Activated CD8-positive, alpha-beta memory T cell treated with anti-CD3 and anti-CD28 coated beads, Interleukin-2, amount 10 ng/mL, durations not matched to agents 7 days and 5 days (primary cell): ENCODE measurements around the gene HENMT1. TPM values are rescaled to one million over a fixed set of nuclear protein-coding genes. Genes with fewer than 3 reads are reported as not detected.

Source experiments
- ATAC-seq: fragments of 150-1000 bp; cut with Tn5 transposase; one replicate; pipeline ENCODE4 v1.10.0; 2021; ENCODE audit warnings: moderate library complexity
- CTCF ChIA-PET: fragments of 350-600 bp; sonication (Branson Sonifier 250); formaldehyde crosslinking; loops from one replicate; lab custom pipeline; 2021; ENCODE audit warnings: antibody characterized with exemption; lab: Charles Lee
- DNase-seq: peaks from one replicate; pipeline ENCODE4 v3.0.0-alpha.2; 2020
- H3K27ac Mint-ChIP-seq: one replicate; pipeline ENCODE4 v1.8.0; 2021; ENCODE audit warnings: mild to moderate bottlenecking, mixed read lengths
- H3K27me3 Mint-ChIP-seq: one replicate; pipeline ENCODE4 v1.8.0; 2021; ENCODE audit warnings: mixed read lengths
- H3K36me3 Mint-ChIP-seq: one replicate; pipeline ENCODE4 v1.8.0; 2021; ENCODE audit warnings: mild to moderate bottlenecking, mixed read lengths
- H3K4me1 Mint-ChIP-seq: one replicate; pipeline ENCODE4 v1.8.0; 2021; ENCODE audit warnings: mixed read lengths
- H3K4me3 Mint-ChIP-seq: one replicate; pipeline ENCODE4 v1.8.0; 2021; ENCODE audit warnings: mild to moderate bottlenecking, moderate library complexity, mixed read lengths
- H3K9me3 Mint-ChIP-seq: one replicate; pipeline ENCODE4 v1.8.0; 2022; ENCODE audit warnings: low read depth, mixed read lengths
- total RNA-seq, 2 experiments: library from RNA; stranded (reverse); gene quantifications; one replicate each; pipeline ENCODE4 v1.2.3, GENCODE V29; 2021

HENMT1 gene
- total RNA-seq, 2 experiments from 2014 or later: 34.1 to 36.0 TPM

DNA sequence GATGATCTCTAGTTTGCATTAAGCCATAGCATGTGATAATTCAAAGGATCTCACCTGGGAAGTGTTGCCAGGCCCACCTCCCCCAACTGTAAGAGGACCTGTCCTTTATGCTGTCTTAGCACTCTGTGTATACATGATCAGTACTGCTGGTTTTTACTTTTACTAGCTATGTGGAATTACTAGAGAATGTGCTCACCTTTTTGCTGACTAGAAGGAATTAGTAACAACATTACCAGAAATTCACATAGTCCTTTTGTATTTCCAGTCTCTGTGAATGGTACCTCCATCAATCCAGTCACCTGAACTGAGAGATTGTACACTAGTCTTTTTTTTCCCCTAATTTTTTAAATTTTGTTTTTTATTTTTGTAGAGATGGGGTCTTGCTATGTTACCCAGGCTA, 54.4 kb downstream of the HENMT1 start:
- no peak overlapping the region for H3K27ac Mint-ChIP-seq
- no peaks in the 10 kb centered on the region for H3K27me3 Mint-ChIP-seq
- peaks cover 9% of the 10 kb centered on the region for H3K36me3 Mint-ChIP-seq
- ATAC-seq (no peak), DNase-seq (no peak)
- no peaks in the 10 kb centered on the region for H3K9me3 Mint-ChIP-seq
- CTCF ChIA-PET: no interaction called here
- no peak overlapping the region for H3K4me3 Mint-ChIP-seq
- peaks cover 2% of the 10 kb centered on the region for H3K4me1 Mint-ChIP-seq

DNA sequence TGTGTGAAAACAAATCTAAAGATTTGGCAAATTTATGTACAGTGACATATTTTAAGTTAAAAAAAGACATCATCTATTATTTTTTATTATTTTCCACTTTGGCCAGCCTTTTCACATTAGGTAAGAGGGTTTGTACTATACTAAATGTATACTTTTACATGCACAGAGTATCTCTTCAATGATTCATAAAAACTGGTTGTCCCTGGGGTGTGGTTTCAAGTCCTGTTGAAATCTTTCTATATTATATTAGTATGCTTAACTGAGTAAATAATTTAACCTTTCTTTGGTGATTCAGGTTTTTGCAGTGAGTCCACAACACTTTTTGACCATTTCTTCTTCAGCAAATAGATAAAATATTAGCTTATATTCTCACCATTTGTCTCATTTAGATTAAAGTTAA, 55.3 kb downstream of the HENMT1 start:
- ATAC-seq (no peak), DNase-seq (no peak)
- Mint-ChIP-seq H3K36me3 (peaks cover 9% of the 10 kb centered on the region), H3K4me1 (no peaks in the 10 kb centered on the region), H3K9me3 (no peaks in the 10 kb centered on the region), H3K27me3 (no peaks in the 10 kb centered on the region), H3K4me3 (no peak overlapping the region), H3K27ac (no peak overlapping the region)
- CTCF ChIA-PET: no interaction called here

DNA sequence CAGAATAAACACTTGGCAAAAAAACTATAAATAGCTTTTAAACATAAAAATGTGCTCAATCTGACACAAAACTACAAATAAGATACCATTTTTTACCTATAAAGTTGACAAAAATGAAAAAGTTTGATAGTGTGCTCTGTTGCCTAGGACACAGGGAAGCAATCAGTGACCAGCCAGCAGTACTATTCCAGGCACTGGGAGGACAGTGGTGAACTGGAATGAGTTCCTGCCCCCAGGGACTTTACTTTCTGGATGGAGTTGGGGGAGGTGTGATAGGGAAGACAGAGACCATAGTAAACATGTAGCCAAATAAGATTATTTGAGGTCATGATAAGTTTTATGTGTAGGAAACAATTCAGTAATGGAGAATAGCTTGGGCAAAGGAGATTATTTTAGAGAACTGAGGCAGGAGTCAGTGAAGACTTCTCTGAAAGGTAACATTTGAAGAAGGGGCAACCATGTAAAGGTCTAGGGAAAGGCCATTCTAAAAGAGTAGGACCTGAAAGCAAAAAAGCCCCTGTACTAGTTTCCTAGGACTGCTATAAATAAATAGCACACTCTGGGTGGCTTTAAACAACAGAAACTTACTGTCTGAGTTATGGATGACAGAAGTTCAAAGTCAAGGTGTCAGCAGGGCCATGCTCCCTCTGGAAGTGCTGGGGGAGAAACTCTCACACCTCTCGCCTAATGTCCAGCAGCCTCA, 59.0 kb downstream of the HENMT1 start:
- CTCF ChIA-PET: no interaction called here
- Mint-ChIP-seq H3K27ac (no peak overlapping the region), H3K36me3 (peaks cover 3% of the 10 kb centered on the region), H3K9me3 (no peaks in the 10 kb centered on the region), H3K4me1 (no peaks in the 10 kb centered on the region), H3K4me3 (no peak overlapping the region), H3K27me3 (no peaks in the 10 kb centered on the region)
- ATAC-seq: no peak
- no peak for DNase-seq

DNA sequence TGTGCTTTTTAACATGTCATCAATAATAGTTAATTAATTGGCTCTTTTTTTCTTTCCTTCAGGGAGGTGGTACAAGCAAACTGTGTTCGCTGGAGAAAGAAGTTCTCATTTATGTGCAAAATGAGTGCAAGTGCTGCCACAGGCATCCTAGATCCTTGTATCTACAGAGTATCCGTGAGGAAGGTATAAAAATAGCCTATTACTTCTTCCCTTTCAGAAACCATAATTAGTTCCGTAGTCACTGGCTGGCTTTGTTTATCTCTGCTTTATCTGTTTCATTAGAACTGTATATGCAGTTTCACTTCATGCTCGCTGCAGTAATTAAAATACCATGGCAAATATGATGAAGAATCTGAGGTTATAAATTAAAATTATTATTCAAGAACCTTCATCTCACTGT, 60.4 kb downstream of the HENMT1 start:
- Mint-ChIP-seq H3K36me3 (peaks cover 2% of the 10 kb centered on the region), H3K4me1 (peaks cover 3% of the 10 kb centered on the region), H3K27ac (no peak overlapping the region), H3K9me3 (no peaks in the 10 kb centered on the region), H3K27me3 (peaks cover 2% of the 10 kb centered on the region), H3K4me3 (no peak overlapping the region)
- CTCF ChIA-PET: no interaction called here
- no peak for ATAC-seq
- no peak for DNase-seq

DNA sequence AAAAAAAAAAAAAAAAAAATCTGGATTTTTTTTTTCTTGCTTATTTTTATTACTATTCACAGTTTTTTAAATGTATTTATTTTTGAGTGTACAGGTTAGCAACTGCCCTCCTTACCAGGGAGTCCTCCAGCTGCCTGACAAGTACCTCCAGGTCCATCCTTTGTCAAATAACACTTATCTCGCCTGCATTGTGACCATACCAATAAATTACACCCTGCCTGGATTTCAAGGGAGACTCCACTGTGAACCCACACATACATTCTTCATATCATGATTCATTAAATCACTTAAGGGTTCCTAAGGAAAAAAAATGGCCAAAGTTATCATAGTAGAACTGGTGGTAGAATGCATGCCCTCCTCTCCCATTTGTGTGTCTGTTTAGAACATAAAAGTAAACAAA, 62.6 kb downstream of the HENMT1 start:
- Mint-ChIP-seq H3K4me3 (no peak overlapping the region), H3K27ac (no peak overlapping the region), H3K9me3 (no peaks in the 10 kb centered on the region), H3K27me3 (peaks cover 2% of the 10 kb centered on the region), H3K36me3 (peaks cover 2% of the 10 kb centered on the region), H3K4me1 (peaks cover 6% of the 10 kb centered on the region)
- no peak for ATAC-seq
- CTCF ChIA-PET: no interaction called here
- no peak for DNase-seq

Other genes with a start within 250 kb of the HENMT1 start
- not detected for gene NBPF6, start 210.8 kb downstream of the HENMT1 start, total RNA-seq
- gene EEIG2, start 101.0 kb downstream of the HENMT1 start, total RNA-seq: 10 to 100 TPM; 11.9 to 16.4 TPM
- gene PRPF38B, start 31.2 kb upstream of the HENMT1 start, total RNA-seq: 10 to 100 TPM; 61.4 to 81.5 TPM
- gene FNDC7, start 51.8 kb upstream of the HENMT1 start, total RNA-seq: not detected
- 10 to 100 TPM; 46.3 to 48.1 TPM for gene STXBP3, start 85.6 kb upstream of the HENMT1 start, total RNA-seq
- not detected for gene AKNAD1, start 196.0 kb upstream of the HENMT1 start, total RNA-seq
- 10 to 100 TPM; 30.8 to 47.3 TPM for gene GPSM2, start 215.9 kb upstream of the HENMT1 start, total RNA-seq